Stimulated activated CD4-positive, alpha-beta T cell treated with anti-CD3 and anti-CD28 coated beads, Interleukin-1b, Interleukin-23, amount 100 ng/mL, for 24 hours (primary cell): ENCODE data around the gene TMEM132A.

Experiments used
- DNase-seq, 4 experiments: peaks; one replicate each; pipeline ENCODE4 v3.0.0-alpha.2; 2020; ENCODE audit warnings: low read depth in 4 of 4, low spot score in 1 of 4

TMEM132A gene, protein sequence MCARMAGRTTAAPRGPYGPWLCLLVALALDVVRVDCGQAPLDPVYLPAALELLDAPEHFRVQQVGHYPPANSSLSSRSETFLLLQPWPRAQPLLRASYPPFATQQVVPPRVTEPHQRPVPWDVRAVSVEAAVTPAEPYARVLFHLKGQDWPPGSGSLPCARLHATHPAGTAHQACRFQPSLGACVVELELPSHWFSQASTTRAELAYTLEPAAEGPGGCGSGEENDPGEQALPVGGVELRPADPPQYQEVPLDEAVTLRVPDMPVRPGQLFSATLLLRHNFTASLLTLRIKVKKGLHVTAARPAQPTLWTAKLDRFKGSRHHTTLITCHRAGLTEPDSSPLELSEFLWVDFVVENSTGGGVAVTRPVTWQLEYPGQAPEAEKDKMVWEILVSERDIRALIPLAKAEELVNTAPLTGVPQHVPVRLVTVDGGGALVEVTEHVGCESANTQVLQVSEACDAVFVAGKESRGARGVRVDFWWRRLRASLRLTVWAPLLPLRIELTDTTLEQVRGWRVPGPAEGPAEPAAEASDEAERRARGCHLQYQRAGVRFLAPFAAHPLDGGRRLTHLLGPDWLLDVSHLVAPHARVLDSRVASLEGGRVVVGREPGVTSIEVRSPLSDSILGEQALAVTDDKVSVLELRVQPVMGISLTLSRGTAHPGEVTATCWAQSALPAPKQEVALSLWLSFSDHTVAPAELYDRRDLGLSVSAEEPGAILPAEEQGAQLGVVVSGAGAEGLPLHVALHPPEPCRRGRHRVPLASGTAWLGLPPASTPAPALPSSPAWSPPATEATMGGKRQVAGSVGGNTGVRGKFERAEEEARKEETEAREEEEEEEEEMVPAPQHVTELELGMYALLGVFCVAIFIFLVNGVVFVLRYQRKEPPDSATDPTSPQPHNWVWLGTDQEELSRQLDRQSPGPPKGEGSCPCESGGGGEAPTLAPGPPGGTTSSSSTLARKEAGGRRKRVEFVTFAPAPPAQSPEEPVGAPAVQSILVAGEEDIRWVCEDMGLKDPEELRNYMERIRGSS

DNA sequence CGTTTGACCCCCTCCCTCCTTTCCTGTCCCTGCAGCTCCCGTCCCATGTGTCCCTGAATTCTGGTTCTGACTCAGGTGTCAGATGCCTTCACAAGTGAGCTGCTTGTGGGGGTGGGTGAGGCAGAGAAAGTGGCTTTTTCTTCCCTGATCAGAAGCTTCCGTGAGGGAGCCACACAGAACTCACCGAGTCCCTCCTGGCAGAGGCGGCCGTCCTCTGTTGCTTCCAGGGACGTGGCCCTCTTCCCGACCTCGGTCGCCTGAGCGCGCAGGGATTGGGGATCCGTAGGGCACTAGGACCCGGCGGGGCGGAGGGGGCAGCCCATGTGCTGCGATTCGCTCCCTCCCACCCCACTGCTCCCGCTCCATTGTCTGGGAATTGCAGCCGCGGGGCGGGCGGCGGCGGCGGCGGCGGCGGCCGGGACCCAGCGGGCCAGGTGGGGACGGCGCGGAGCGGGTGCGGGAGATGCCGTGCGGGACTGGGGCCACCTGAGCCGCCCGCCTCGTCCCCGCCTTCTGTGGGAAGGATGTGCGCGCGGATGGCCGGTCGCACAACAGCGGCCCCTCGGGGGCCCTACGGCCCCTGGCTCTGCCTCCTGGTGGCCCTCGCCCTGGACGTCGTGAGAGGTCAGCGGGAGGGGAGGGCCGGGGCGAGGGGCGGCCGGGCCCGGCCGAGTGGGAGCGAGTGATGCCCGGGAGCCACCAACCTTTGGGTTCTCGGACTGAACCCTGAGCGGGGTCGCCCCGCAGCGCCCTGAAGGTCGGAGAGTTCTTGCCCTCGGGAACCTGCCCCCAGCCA lies at the start of gene TMEM132A:
Gene TMEM132A (plus strand): TSS at position 351 of the 796 bp plus-strand sequence. CDS start 174 bp downstream, at position 525.
- DNase-seq, result no peak

GRCh38 chr11:60875366-60876167 lies 48.7 kb upstream of the TMEM132A start:
- no peak for DNase-seq

DNA sequence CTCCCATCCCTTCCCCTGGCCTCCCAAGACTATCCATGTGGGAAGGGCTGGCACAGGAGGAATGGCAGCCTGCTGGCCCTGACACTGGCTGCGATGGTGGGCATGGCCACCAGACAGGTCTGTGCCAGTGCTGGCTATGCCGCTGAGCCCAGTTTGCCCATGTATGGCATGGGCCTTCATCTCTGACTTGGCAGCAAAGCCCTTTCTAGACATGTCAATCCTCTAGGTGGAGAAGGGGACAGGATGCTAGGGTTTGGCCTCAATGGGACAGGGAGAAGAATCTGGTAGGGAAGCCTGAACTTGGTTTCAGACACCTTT lies 48.1 kb upstream of the TMEM132A start:
- DNase-seq, result no peak

DNA sequence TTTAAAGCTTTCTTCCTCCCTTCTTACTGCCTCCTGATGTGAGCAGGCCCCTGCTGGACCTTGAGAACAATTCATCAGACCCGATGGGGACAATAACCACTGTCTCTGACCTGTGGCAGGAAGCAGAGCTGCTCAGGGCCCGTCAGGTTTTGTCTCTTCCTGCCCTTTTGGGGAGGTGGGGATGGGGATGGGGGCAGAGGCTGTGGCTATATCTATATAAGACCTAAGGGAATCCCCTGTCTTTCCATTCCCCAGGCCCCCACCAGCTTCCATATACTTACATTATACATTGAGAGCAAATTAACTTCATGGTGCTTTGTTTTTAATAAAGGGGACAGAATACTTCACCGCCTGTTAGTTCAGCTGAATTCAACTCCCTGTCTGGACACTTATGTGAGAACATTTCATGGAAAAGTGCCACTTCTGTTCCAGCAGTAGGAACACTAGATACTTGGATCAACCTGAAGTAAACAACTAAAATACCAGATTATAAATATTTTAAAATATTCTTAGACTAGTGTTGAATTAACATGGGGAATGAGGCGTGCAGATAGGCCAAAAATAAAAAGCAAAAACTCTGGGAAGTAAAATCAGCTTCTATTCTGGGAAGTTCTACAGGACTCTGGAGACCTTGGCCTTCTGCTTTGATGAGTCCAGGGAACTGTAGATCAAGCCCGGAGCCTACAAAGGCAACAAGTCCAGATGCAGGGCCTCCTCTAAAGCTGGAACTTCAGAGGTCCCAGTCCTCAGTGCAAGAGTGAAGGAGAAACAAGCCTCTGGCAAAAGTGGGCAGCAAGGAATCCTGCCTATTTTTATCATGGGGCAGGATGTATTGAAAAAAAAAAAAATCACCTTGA lies 45.8 kb upstream of the TMEM132A start:
- DNase-seq, result no peak

DNA sequence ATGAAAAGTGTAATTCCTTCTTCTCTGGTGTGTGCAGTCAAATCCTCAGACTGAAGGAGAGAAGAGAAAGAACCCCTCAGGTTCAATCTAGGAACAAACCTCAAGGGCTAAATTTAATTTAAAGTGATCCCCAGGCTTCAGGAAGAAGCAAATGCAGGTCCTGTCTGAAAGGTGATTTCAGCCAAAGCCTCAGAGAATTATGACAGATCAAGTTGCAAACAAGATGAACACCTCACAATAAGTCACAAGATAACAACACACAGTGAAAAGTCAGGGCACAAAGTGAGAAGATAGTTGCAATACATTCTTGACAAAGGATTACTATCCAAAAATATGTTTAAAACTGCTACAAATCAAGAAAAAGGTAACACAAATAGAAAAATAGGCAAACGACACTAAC lies 45.2 kb upstream of the TMEM132A start:
- DNase-seq, result no peak

DNA sequence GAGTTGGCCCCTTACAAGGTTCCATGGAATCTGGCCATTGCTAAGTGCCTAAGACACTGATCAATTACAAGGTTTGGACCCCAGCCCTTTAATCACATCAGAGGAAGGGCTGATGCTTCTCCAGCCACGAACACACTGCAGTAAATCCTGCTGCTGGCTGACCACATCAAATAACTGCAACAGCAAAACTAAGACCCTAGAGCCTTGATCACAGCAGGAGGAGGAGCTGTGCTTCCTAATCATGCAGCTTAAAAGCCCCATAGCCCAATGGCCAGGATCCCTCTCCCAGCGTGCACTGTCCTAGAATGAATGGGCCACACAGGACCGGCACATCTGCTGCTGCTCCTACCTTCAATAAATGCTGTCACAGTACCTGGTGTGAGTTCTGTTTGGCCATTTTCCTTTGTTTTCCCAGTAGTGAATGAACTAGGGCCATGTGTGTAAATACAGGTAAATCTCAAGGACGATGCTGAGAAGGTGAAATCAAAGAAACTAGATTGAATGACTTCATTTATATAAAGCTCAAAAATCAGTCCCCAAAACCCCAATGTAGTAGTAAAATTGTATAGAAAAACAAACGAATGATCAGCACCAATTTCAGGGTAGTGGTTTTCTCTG lies 44.2 kb upstream of the TMEM132A start:
- no peak for DNase-seq

DNA sequence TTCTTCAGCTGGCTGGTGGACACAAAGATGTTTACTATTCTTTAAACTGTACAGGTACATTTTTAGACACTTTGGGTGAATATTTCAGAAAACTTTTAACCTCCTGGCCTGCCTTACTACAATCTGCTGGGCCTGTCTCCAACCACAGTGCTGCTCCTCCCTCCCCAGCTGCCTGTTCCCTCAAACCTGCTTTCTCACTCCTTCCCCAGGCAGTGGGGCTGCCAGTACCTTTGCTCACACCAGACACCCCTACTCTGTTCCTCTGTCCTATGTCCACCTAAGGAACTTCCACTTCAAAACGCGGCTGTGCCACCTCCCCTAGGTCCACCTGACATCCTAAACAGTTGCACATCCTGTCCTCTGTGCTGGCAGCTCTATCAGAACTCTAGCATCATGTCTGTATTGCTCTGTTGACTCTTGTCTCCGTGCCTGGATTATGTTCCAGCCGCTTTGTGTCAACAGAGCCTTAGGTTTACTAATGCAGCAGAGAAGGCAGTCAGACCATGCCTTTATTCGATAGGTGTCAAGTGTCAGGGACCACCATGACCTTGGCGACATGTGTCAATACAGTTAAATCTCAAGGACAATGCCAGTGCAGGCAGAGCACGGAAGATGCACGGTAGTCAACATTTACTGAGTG lies 43.5 kb upstream of the TMEM132A start:
- DNase-seq, result no peak

DNA sequence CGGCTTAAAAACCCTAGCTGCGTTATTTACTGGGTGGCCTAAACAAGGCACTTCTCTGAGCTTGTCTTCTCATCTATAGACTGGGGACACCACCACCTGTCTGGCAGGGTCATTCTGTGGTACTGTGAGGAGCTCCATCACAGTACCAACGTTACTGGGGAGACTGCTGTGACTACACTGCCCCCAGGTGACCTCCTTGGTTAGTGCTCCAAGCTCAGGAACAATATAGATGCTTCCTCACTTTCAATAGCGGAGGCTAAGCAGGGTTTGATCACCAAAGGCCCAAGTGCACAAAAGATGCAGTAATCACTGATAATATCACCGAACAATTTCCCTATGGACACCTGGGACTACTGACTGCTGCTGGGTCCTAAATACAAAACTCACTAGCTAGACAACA lies 36.7 kb upstream of the TMEM132A start:
- no peak for DNase-seq

DNA sequence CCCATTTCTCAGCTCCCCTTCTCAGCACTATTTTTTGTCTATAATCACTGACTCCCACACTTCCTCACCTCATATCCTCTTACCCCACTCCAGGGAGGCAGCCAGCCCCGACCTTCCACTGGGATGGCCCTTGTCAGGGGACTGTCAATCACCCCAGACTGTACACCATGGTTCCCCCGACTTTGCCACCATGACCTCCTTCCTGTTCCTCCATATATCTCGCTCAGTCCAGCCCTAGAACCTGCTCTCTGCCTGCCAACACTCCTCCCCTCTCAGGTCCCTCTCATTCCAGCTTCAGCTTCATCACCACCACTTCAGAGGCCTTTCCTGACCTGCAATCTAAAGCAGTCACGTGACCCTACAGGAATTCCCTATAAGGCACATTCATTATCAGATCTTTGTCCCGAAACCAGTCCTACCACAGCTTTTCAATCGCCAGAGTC lies 34.4 kb upstream of the TMEM132A start:
- DNase-seq, result no peak

DNA sequence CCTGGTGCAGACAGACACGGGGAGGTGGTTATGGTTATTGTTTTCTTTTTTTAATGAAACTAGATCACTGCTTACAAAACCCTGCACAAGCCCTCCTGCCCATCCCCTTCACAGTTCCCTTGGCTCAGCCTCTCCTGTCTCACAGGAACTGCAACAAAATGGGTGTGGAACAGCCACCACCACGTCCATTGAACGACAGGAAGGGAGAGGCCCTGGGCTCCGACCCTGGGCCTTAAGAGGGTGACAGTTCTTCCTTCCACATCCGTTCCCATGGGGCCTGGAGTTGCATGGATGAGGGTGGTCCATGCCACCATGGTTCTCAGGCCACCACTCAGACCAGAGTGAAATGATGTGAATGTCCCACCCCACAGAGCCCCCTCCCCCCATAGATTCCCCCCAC lies 33.6 kb upstream of the TMEM132A start:
- DNase-seq, result no peak

DNA sequence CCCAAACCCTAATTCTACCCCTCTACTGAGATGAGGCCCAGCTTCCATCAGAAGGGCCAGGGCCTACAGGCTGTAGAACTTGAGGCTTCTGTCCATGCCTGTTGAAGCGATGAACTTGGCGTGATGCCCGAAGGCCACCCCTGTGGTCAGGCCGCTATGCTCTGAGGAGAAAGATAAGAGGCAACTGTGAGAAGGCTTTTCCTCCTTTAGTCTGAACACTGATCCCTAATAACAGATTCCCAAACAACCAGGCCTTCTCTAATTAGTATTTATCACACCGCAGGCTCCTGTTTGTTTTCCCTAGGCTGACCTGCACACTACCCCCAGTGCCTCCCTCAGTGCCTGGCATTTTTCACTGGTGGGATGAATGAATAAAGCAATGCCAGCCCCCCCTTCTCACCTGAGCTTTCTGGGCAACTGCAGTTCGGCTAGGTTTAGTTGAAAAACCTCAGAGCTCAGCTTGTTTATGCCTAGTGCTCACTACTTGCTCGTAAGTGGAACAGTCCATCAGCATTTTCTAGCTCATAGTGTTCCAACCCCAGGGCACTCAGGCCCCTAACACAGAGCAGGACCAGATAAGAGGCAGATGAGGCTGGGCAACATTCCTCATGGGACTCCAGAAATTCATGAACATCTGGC lies 33.0 kb upstream of the TMEM132A start:
- no peak for DNase-seq

GRCh38 chr11:60895687-60896086 lies 28.6 kb upstream of the TMEM132A start:
- DNase-seq, result no peak

DNA sequence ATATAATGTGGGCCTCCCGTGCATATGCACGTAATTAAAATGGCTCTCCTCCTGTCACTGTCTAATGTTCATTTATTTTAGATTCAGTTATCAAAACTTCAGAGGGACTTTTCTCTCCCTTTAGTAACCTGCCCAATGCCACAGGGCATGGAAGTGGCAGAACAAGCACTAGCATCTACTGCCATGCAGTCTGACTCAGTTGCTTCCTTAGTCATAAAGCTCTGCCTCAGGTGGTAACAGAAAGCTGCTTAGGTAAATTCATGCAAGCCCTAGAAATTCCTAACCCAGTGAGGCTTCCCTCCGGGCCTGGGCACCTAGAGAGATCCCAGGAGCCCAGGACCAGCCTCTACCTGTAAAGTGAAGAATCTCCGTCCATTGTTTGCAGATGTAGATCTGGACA lies 26.8 kb upstream of the TMEM132A start:
- no peak for DNase-seq

- DNase-seq, result no peak
These were observed 25.0 kb upstream of the TMEM132A start for GRCh38 chr11:60899046-60899936.

- no peak for DNase-seq
These were observed 24.3 kb upstream of the TMEM132A start for GRCh38 chr11:60899977-60900376.

DNA sequence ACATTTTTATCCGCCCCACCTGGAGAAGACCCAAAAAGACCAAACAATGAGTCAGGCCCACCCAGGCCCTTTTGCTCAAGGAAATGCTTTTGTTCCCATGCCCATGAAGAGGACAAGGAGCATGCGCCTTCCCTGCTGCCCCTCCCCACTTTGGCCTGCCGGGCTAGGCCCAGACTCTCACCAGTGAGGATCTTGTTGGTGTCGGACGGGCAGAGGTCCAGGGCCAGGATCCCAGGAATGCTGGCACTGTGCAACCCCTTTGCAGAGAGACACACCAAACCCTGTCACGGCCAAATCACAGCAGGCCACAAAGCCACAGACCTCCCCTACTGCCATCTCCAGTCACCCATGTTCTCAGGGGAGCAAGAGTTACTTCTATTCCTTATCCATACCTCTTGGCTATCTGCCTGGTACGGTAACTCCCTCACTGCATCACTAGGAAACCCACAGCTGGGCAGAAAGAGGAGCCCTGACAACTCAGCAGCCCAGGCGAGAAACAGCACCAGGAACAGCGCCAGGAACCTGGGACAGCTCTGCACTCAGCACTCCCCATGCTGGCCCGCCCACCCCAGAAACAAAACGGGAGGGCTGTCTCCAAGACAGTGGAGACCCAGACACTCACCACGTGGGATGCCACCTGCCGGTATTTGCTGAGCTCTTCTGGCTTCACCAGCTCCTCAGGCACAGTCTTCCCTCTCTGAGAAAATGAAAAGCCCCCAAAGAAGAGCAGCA lies 23.4 kb upstream of the TMEM132A start:
- no peak for DNase-seq
